HepG2 (cell line): Measurements from ENCODE around the gene MEA1. TPM values are rescaled to one million over a fixed set of nuclear protein-coding genes. Genes with fewer than 3 reads are reported as not detected.
A peak's percentile ranks its signal among the peaks of the same experiment; 100 is the strongest.

Experiments used
- ATAC-seq: fragments of 200-7000 bp; cut with Tn5 transposase; 3 replicates; pipeline ENCODE4 v1.9.1; 2020; ENCODE audit warnings: mild to moderate bottlenecking, moderate library complexity
- BruUV-seq: library from RNA; stranded (reverse); fragments of 400-500 nt; replicated peaks from 2 replicates; lab custom pipeline; 2021; lab: Mats Ljungman, UMichigan
- CTCF ChIA-PET: fragments of 300-600 bp; formaldehyde crosslinking; extraction: SDS; loops from one replicate; lab custom pipeline; 2021; ENCODE audit warnings: low total read pairs, inconsistent platforms, low intra/inter-chr PET ratio; lab: Yijun Ruan, JAX
- POLR2A ChIA-PET: fragments of 350-600 bp; sonication (Branson Sonifier 250); formaldehyde crosslinking; loops from one replicate; lab custom pipeline; 2020; ENCODE audit warnings: antibody characterized with exemption, inconsistent platforms; lab: Yijun Ruan, JAX
- DNase-seq: peaks from one replicate; pipeline ENCODE4 v3.0.0-alpha.2; 2015; ENCODE audit warnings: low spot score
- FAIRE-seq: peaks from 3 replicates; lab custom pipeline; 2011; peaks lifted over from hg19 to GRCh38; lab: Jason Lieb, UNC
- H2AFZ ChIP-seq: one replicate; pipeline ENCODE4 v1.6.1; 2011; ENCODE audit warnings: low read length, inconsistent platforms
- H3K27ac ChIP-seq: fragments of 300-600 bp; 3 replicates; pipeline ENCODE4 v1.8.0; 2011; ENCODE audit warnings: mixed run types, mild to moderate bottlenecking, mixed read lengths, low read length, inconsistent platforms; ENCODE audit not compliant: insufficient read depth; ENCODE audit errors: extremely low read length
- H3K27me3 ChIP-seq, 2 experiments: fragments of 200-600 bp in 1 of 2; 2 replicates in 1 of 2; 3 replicates in 1 of 2; pipeline versions ENCODE4 v1.6.0 to v1.8.0; 2011; ENCODE audit warnings: low read length in 2 of 2, mild to moderate bottlenecking in 2 of 2, moderate library complexity in 2 of 2, inconsistent platforms in 1 of 2; ENCODE audit not compliant: insufficient read depth in 2 of 2, control insufficient read depth in 1 of 2
- H3K36me3 ChIP-seq, 2 experiments: fragments of 200-600 bp in 1 of 2; replicated peaks in 1 of 2; 2 replicates in 1 of 2; 3 replicates in 1 of 2; pipeline versions ENCODE4 v1.5.1 to v1.8.0; 2011; ENCODE audit warnings: low read length in 2 of 2, inconsistent platforms in 1 of 2; ENCODE audit not compliant: insufficient read depth in 2 of 2, control insufficient read depth in 1 of 2
- H3K4me1 ChIP-seq: 2 replicates; pipeline ENCODE4 v1.5.1; 2012; ENCODE audit warnings: low read length, inconsistent platforms; ENCODE audit not compliant: insufficient read depth
- H3K4me2 ChIP-seq: 2 replicates; pipeline ENCODE4 v1.6.0; 2011; ENCODE audit warnings: low read depth, low read length, inconsistent platforms
- H3K4me3 ChIP-seq, 3 experiments: fragments of 200-600 bp in 1 of 3; sonication (generic), shearing (Covaris generic) in 1 of 3; replicated peaks in 1 of 3; 2 replicates each; pipeline ENCODE4 v1.5.1; 2011 to 2016; ENCODE audit warnings: low read length in 3 of 3, inconsistent platforms in 2 of 3, low read depth in 2 of 3, mild to moderate bottlenecking in 2 of 3, control low read depth in 1 of 3, mixed read lengths in 1 of 3; ENCODE audit not compliant: insufficient read depth in 1 of 3
- H3K79me2 ChIP-seq: one replicate; pipeline ENCODE4 v1.6.1; 2011; ENCODE audit warnings: low read length, inconsistent platforms; ENCODE audit not compliant: insufficient read depth
- H3K9ac ChIP-seq: 2 replicates; pipeline ENCODE4 v1.6.0; 2011; ENCODE audit warnings: mild to moderate bottlenecking, low read depth, low read length, inconsistent platforms; ENCODE audit not compliant: insufficient read depth
- H3K9me3 ChIP-seq: 2 replicates; pipeline ENCODE4 v1.5.1; 2012; ENCODE audit warnings: mild to moderate bottlenecking, low read length
- H4K20me1 ChIP-seq: 2 replicates; pipeline ENCODE4 v1.6.0; 2011; ENCODE audit warnings: inconsistent platforms, mild to moderate bottlenecking, low read length, moderate library complexity; ENCODE audit not compliant: insufficient read depth
- BHLHE40 ChIP-seq: IDR thresholded peaks from 2 replicates; pipeline ENCODE4 v1.6.1; 2011; ENCODE audit warnings: low read length, improper control_type of control experiment
- ELF1 ChIP-seq: sonication (generic); formaldehyde crosslinking; IDR thresholded peaks from 2 replicates; pipeline ENCODE4 v1.4.0; 2020; ENCODE audit warnings: missing genetic modification reagents
- MEF2D ChIP-seq: sonication (generic); formaldehyde crosslinking; IDR thresholded peaks from 2 replicates; pipeline ENCODE4 v1.5.1; 2020; ENCODE audit warnings: mild to moderate bottlenecking, missing genetic modification reagents
- NR2F1 ChIP-seq, 2 experiments: fragments of 450-650 bp in 1 of 2; formaldehyde crosslinking in 1 of 2; IDR thresholded peaks; 2 replicates each; pipeline versions ENCODE4 v1.5.0 to v1.6.1; 2016 to 2020; ENCODE audit warnings: mild to moderate bottlenecking in 1 of 2, missing compliant biosample characterization in 1 of 2, missing genetic modification reagents in 1 of 2, moderate library complexity in 1 of 2
- POLR2A ChIP-seq, 2 experiments: IDR thresholded peaks; 2 replicates each; pipeline ENCODE4 v1.6.1; 2011; ENCODE audit warnings: low read depth in 2 of 2, low read length in 2 of 2, mild to moderate bottlenecking in 1 of 2, moderate library complexity in 1 of 2; ENCODE audit not compliant: insufficient read depth in 1 of 2
- SCMH1 ChIP-seq: sonication (generic); formaldehyde crosslinking; IDR thresholded peaks from 2 replicates; pipeline ENCODE4 v1.9.0; 2021; ENCODE audit warnings: missing genetic modification reagents, mild to moderate bottlenecking, borderline replicate concordance
- SSRP1 ChIP-seq: IDR thresholded peaks from 2 replicates; pipeline ENCODE4 v1.6.1; 2016; ENCODE audit warnings: control low read depth
- YEATS2 ChIP-seq: sonication (generic); formaldehyde crosslinking; IDR thresholded peaks from 2 replicates; pipeline ENCODE4 v1.4.0; 2020; ENCODE audit warnings: missing genetic modification reagents, borderline replicate concordance
- ZNF564 ChIP-seq: sonication (generic); formaldehyde crosslinking; IDR thresholded peaks from 2 replicates; pipeline ENCODE4 v1.8.1; 2023; ENCODE audit warnings: mild to moderate bottlenecking, missing genetic modification reagents
- ZNF883 ChIP-seq: sonication (generic); formaldehyde crosslinking; IDR thresholded peaks from 2 replicates; pipeline ENCODE4 v1.5.1; 2020; ENCODE audit warnings: mild to moderate bottlenecking, missing genetic modification reagents; ENCODE audit errors: not compliant biosample characterization
- WGBS: methylation state at CpG from one replicate; pipeline ENCODE4 v1.1.6; 2017; ENCODE audit warnings: low lambda C conversion rate; 5-methylcytosine and 5-hydroxymethylcytosine counted together
- in situ Hi-C: cut with HindIII; loops from 2 replicates; pipeline ENCODE4 v1.10.0; 2017; ENCODE audit warnings: low pct_unique_long_range_greater_than_20kb; ENCODE audit not compliant: extremely low pct_ligation_motif_present
- intact Hi-C: fragments of 100-400 bp; cut with micrococcal nuclease; formaldehyde crosslinking; loops from one replicate; pipeline ENCODE4 v1.10.0; 2022; ENCODE audit not compliant: unreplicated experiment
- polyA plus RNA-seq, 8 experiments: library from polyadenylated mRNA; depleted of rRNA in 3 of 8; stranded (reverse) in 7 of 8; unstranded in 1 of 8; fragments of >200 nt; fragmentation: Illumina TruSeq in 4 of 8; extraction: Trizol in 4 of 8; gene quantifications; 2 replicates each; pipeline versions ENCODE4 v1.2.1 to v1.2.3, GENCODE V29; 2011 to 2016; ENCODE audit warnings: low read depth in 4 of 8, missing spikeins in 1 of 8, mixed read lengths in 1 of 8; ENCODE audit not compliant: insufficient read depth in 1 of 8
- total RNA-seq, 5 experiments: library from RNA; depleted of rRNA; stranded (reverse); fragments of >200 nt; fragmentation: Illumina TruSeq; extraction: Trizol; gene quantifications; 2 replicates each; pipeline ENCODE4 v1.2.3, GENCODE V29; 2016; ENCODE audit warnings: low read depth in 1 of 5
- TF ChIP-seq, protein P1 (sequence below): sonication (generic); formaldehyde crosslinking; IDR thresholded peaks from 2 replicates; pipeline ENCODE4 v1.5.0; 2020; ENCODE audit warnings: mild to moderate bottlenecking, missing genetic modification reagents
- TF ChIP-seq, protein P2 (sequence below): sonication (generic); formaldehyde crosslinking; IDR thresholded peaks from 2 replicates; pipeline ENCODE4 v1.4.0; 2020; ENCODE audit warnings: low read depth, mild to moderate bottlenecking, missing genetic modification reagents

The MEA1 gene
- total and polyA plus RNA-seq, 2 of the 13 experiments (the other 11 are each of a cell fraction or from before 2014, with no cell fraction given), result 75.6 to 86.2 TPM

DNA sequence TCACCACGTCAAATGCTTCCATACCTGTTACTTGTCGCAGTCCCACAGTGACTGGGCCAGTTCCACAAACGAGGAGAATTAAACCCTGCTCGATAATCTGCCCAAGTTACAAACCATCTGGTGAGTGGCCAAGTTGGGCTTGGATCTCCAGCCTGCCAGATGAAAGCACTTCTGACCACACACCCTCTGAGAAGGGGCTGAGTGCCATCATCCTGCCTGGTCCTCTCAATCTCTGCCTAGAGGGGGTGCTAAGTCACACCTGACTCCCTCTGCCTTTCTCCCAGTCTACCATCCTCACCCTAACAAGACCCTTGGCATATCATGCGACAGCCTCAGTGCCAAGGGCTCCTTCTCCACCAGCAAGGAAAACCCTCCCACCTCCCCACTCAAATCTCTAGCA, 23.5 kb upstream of the MEA1 start:
- TF ChIP-seq, protein P1, sequence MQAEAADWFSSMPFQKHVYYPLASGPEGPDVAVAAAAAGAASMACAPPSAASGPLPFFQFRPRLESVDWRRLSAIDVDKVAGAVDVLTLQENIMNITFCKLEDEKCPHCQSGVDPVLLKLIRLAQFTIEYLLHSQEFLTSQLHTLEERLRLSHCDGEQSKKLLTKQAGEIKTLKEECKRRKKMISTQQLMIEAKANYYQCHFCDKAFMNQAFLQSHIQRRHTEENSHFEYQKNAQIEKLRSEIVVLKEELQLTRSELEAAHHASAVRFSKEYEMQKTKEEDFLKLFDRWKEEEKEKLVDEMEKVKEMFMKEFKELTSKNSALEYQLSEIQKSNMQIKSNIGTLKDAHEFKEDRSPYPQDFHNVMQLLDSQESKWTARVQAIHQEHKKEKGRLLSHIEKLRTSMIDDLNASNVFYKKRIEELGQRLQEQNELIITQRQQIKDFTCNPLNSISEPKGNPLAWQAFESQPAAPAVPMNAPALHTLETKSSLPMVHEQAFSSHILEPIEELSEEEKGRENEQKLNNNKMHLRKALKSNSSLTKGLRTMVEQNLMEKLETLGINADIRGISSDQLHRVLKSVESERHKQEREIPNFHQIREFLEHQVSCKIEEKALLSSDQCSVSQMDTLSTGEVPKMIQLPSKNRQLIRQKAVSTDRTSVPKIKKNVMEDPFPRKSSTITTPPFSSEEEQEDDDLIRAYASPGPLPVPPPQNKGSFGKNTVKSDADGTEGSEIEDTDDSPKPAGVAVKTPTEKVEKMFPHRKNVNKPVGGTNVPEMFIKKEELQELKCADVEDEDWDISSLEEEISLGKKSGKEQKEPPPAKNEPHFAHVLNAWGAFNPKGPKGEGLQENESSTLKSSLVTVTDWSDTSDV (CRISPR knock-in tag), result 0 out of 2 replicates have a peak, but pooled peaks have one; percentile 31
- TF ChIP-seq SSRP1 (CRISPR knock-in tag) (no peak), POLR2A (IDR thresholded peaks at IDR 0.05; ENCODE audit: insufficient read depth in 1 of 2, low read depth in 2 of 2, low read length in 2 of 2) (peak; percentile 33 to 41; a peak in 3 of 4 replicates)
- peaks cover 12% of the 10 kb centered on the region for H3K4me1 ChIP-seq
- 93% methylated on average over 5 of the region's 5 CpGs for whole genome bisulfite sequencing
- no peak overlapping the region for H3K27ac ChIP-seq
- no peak overlapping the region for H3K4me3 ChIP-seq
- H3K4me2 ChIP-seq, result no peak overlapping the region
- BruUV-seq, result no TSS peak
- H4K20me1 ChIP-seq, result peaks cover 3% of the 10 kb centered on the region; the same call in 1 of the 2 replicates
- H2AFZ ChIP-seq, result no peak overlapping the region
- H3K79me2 ChIP-seq, result no peaks in the 10 kb centered on the region
- H3K27me3 ChIP-seq, result no peaks in the 10 kb centered on the region
- POLR2A ChIA-PET, result interaction anchor here (1.2 to 3.6 kb wide), 3 partner anchors 17 to 50 kb away, joined by 3 to 19 read pairs (median 3); partner anchors contain the start of genes CUL7, KLC4 and MRPL2
- H3K9ac ChIP-seq, result no peak overlapping the region
- CTCF ChIA-PET, result no interaction called here
- intact Hi-C loops (no loop called here), in situ Hi-C loops (no loop called here)
- DNase-seq, result no peak
- no peaks in the 10 kb centered on the region for H3K9me3 ChIP-seq
- 0 out of 3 replicates have a peak, but pooled peaks have one; percentile 5 for ATAC-seq
- no peak for FAIRE-seq
- H3K36me3 ChIP-seq, result peaks cover 31 to 60% of the 10 kb centered on the region in 2 experiments

DNA sequence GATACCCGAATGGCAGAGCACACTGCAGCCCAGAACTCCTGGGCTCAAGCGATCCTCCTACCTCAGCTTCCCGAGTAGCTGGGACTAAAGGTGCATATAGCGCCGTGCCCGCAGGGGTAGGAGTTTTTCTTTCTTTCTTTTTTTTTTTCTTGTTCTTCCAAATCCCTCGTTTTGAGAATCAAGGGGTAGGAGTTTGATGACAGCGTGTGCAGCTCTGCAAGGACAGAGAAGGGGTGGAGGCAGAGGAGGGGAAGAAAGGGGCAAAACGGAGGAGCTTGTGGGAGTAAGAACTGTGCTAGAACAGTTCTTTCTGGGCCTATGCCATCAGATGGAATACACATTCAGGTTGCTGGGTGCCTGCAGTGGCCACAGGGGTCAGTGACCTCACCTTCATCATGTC, 23.0 kb upstream of the MEA1 start:
- CTCF ChIA-PET, result no interaction called here
- POLR2A ChIA-PET, result interaction anchor here (0.6 to 5.2 kb wide), 7 partner anchors 16 to 57 kb away, joined by 3 to 41 read pairs (median 4); partner anchors contain the start of genes CUL7, KLC4, KLHDC3 and MEA1
- TF ChIP-seq SCMH1 (CRISPR knock-in tag) (no peak), MEF2D (CRISPR knock-in tag) (no peak), YEATS2 (no peak), NR2F1 (CRISPR knock-in tag; IDR thresholded peaks at IDR 0.05) (no peak), ZNF883 (CRISPR knock-in tag) (no peak), ZNF564 (CRISPR knock-in tag) (no peak), BHLHE40 (no peak), ELF1 (no peak)
- TF ChIP-seq, protein P2, sequence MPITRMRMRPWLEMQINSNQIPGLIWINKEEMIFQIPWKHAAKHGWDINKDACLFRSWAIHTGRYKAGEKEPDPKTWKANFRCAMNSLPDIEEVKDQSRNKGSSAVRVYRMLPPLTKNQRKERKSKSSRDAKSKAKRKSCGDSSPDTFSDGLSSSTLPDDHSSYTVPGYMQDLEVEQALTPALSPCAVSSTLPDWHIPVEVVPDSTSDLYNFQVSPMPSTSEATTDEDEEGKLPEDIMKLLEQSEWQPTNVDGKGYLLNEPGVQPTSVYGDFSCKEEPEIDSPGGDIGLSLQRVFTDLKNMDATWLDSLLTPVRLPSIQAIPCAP (CRISPR knock-in tag), result no peak

More for the DNA sequence above, 23.0 kb upstream of the MEA1 start:
- Histone ChIP-seq H3K27me3 (no peaks in the 10 kb centered on the region), H3K9me3 (no peaks in the 10 kb centered on the region), H3K4me2 (no peak overlapping the region), H3K79me2 (no peaks in the 10 kb centered on the region), H3K4me1 (peaks cover 12% of the 10 kb centered on the region), H3K36me3 (peaks cover 31 to 64% of the 10 kb centered on the region in 2 experiments), H3K9ac (no peak overlapping the region), H3K27ac (no peak overlapping the region), H4K20me1 (peaks cover 3% of the 10 kb centered on the region; the same call in 1 of the 2 replicates), H2AFZ (no peak overlapping the region), H3K4me3 (no peak overlapping the region)
- ATAC-seq (no peak), FAIRE-seq (no peak), DNase-seq (no peak)
- in situ Hi-C loops, result no loop called here
- 95% methylated on average over 9 of the region's 9 CpGs for WGBS
- intact Hi-C loops, result no loop called here
- BruUV-seq, result no TSS peak
